Adrenal gland (tissue), 12 donors: ENCODE measurements around the gene SPRR1A. TPM values are rescaled to one million over a fixed set of nuclear protein-coding genes. Genes with fewer than 3 reads are reported as not detected.
"Not testable (repeated sequence)": the region's sequence is repeated elsewhere in the genome, so short reads cannot be mapped to it uniquely, and the experiment has no call there.

Source experiments
- DNase-seq, 7 donors: peaks; one replicate each; pipeline ENCODE4 v3.0.0-alpha.2; 2019 to 2020
- H3K27ac ChIP-seq, 5 donors: fragments of 200-600 bp; sonication (generic) in 4 of 5; 1 replicate in 3 of 5; 2 replicates in 2 of 5; pipeline versions ENCODE4 v1.5.1 to v1.8.0; 2016 to 2020; ENCODE audit warnings: mild to moderate bottlenecking in 1 of 5
- H3K27me3 ChIP-seq: fragments of 200-600 bp; 2 replicates; pipeline ENCODE4 v1.8.0; 2021
- H3K36me3 ChIP-seq, 2 donors: fragments of 200-600 bp; replicated peaks in 1 of 2; 1 replicate in 1 of 2; 2 replicates in 1 of 2; pipeline versions ENCODE4 v1.5.1 to v1.8.0; 2018 to 2022
- H3K4me1 ChIP-seq, 2 donors: fragments of 200-600 bp; replicated peaks in 1 of 2; 1 replicate in 1 of 2; 2 replicates in 1 of 2; pipeline versions ENCODE4 v1.5.1 to v1.8.0; 2018 to 2021
- H3K4me3 ChIP-seq, 4 donors: fragments of 200-600 bp; sonication (generic) in 3 of 4; one replicate each; pipeline ENCODE4 v1.5.1; 2016 to 2018
- H3K9me3 ChIP-seq, 3 donors: fragments of 200-600 bp; sonication (generic) in 1 of 3; replicated peaks in 1 of 3; 1 replicate in 2 of 3; 2 replicates in 1 of 3; pipeline versions ENCODE4 v1.5.1 to v1.8.0; 2016 to 2021
- POLR2A ChIP-seq, 2 donors: fragments of 450-650 bp; IDR thresholded peaks; one replicate each; pipeline ENCODE4 v1.6.1; 2017; ENCODE audit warnings: antibody characterized with exemption in 2 of 2, mild to moderate bottlenecking in 2 of 2, moderate library complexity in 1 of 2
- WGBS, 4 donors: extraction: QIAGEN DNeasy Blood & Tissue Kit in 2 of 4; methylation state at CpG; one replicate each; pipeline versions ENCODE4 v1.1.5 to v1.1.7; 2013 to 2017; 5-methylcytosine and 5-hydroxymethylcytosine counted together
- intact Hi-C, 2 donors: fragments of 100-400 bp; cut with DNase I; formaldehyde crosslinking; loops; one replicate each; pipeline versions ENCODE4 v1.14.1 to v1.15.0; 2022 to 2023
- polyA plus RNA-seq, 3 donors: library from polyadenylated mRNA; stranded (reverse); fragments of 200-250 nt in 2 of 3; fragments of 350-450 nt in 1 of 3; fragmentation: Illumina TruSeq in 1 of 3; extraction: RNeasy Lipid Tissue Mini Kit (QIAGEN cat#74804) in 1 of 3; gene quantifications; one replicate each; pipeline ENCODE4 v1.2.3, GENCODE V29; 2013 to 2014
- total RNA-seq, 9 donors: library from RNA; depleted of rRNA in 4 of 9; stranded (reverse); fragments of >200 nt in 4 of 9; fragments of 120-200 nt in 1 of 9; fragmentation: NEBNext Ultra II Directional in 1 of 9; extraction: Animal tissue kit (Norgen Biotek cat#: 25700) in 1 of 9; gene quantifications; one replicate each; pipeline versions ENCODE4 v1.1.0 to v1.2.4, GENCODE V29; 2013 to 2023
- TF ChIP-seq, protein P1 (sequence below), 6 experiments: fragments of 450-650 bp in 4 of 6; fragments of 200-600 bp in 2 of 6; sonication (generic) in 1 of 6; IDR thresholded peaks; 1 replicate in 5 of 6; 2 replicates in 1 of 6; pipeline versions ENCODE4 v1.5.1 to v1.8.0; 2016 to 2021; ENCODE audit warnings: antibody characterized with exemption in 6 of 6, mild to moderate bottlenecking in 2 of 6, moderate library complexity in 1 of 6
- donor health status: healthy with polysubstance abuse.
- donor health status: Bipolar disorder and iron deficiency.
- donor health status: DM: yes; HTN: yes; CAD: no.
- donor health status: DM: no; HTN: no; CAD: no.
- donor health status: DM: no; HTN: no; CAD: no.
- donor health status: DM: yes; HTN: yes; CAD: no.

SPRR1A gene
- total and polyA plus RNA-seq, 12 donors, result not detected

DNA sequence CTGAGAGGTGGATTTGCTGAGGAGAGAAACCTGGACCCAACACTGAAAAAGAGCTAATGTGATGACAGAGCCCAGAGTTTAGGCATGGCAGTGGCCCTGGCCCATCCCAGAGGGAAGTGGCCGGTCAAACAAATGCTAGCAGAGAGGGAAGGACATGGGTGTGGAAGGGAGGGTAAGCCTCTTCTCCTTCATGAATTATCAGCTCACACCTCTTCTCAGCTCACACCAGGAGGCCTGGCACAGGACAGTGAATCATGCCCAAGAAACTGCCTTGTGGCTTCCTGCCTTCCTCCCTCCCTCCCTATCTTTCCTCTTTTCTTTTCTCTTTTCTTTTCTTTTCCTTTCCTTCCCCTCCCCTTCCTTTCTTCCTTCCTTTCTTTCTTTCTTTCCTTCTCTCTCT is 16.4 kb downstream of the SPRR1A start:
- H3K27me3 ChIP-seq, result no peaks in the 10 kb centered on the region
- H3K4me3 ChIP-seq, result no peak overlapping the region
- no peaks in the 10 kb centered on the region for H3K4me1 ChIP-seq
- WGBS, 4 donors, result 100% methylated on average over 1 of the region's 1 CpG
- no peak for DNase-seq
- TF ChIP-seq POLR2A (IDR thresholded peaks at IDR 0.05), result no peak
- TF ChIP-seq, protein P1, sequence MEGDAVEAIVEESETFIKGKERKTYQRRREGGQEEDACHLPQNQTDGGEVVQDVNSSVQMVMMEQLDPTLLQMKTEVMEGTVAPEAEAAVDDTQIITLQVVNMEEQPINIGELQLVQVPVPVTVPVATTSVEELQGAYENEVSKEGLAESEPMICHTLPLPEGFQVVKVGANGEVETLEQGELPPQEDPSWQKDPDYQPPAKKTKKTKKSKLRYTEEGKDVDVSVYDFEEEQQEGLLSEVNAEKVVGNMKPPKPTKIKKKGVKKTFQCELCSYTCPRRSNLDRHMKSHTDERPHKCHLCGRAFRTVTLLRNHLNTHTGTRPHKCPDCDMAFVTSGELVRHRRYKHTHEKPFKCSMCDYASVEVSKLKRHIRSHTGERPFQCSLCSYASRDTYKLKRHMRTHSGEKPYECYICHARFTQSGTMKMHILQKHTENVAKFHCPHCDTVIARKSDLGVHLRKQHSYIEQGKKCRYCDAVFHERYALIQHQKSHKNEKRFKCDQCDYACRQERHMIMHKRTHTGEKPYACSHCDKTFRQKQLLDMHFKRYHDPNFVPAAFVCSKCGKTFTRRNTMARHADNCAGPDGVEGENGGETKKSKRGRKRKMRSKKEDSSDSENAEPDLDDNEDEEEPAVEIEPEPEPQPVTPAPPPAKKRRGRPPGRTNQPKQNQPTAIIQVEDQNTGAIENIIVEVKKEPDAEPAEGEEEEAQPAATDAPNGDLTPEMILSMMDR (IDR thresholded peaks at IDR 0.05), result no peak
- no peaks in the 10 kb centered on the region for H3K36me3 ChIP-seq
- H3K9me3 ChIP-seq, result no peaks in the 10 kb centered on the region
- intact Hi-C loops, result no loop called here
- no peak overlapping the region for H3K27ac ChIP-seq

DNA sequence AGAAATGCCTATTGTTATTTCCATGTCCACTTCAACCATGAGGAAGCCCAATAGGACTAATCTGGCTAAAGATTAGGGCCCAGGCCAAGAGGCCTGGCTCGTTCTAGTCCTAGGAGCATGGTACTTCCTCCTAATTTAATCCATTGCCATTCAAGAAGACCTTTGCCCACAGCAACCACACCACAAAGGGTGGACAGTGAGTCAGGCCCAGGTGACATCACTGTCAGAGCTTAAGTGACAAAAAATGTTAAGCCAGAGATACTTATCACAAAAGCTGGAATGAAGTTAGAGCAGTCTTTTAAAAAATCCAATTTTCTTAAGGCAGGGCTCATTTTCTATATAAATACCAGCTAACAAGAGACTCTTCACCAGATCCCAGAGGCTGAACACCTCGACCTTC is 17.5 kb downstream of the SPRR1A start, which contains the start of gene SPRR3:
SPRR3 (plus strand) TSS at position 368 of the 400 bp plus-strand sequence. CDS start 1,272 bp downstream, outside the sequence.
- H3K27ac ChIP-seq, result no peak within 1 kb of the TSS
- no peak for DNase-seq
- H3K9me3 ChIP-seq, result no peaks in the 10 kb centered on the region
- no peaks in the 10 kb centered on the region for H3K4me1 ChIP-seq
- H3K27me3 ChIP-seq, result no peaks in the 10 kb centered on the region
- WGBS, 4 donors, result 72 to 94% (median 80%) methylated on average over 2 of the region's 2 CpGs
- no peaks in the 10 kb centered on the region for H3K36me3 ChIP-seq
- H3K4me3 ChIP-seq, result no peak within 1 kb of the TSS
- no peak for TF ChIP-seq POLR2A (IDR thresholded peaks at IDR 0.05)
- TF ChIP-seq, protein P1 (IDR thresholded peaks at IDR 0.05), result no peak
- intact Hi-C loops, result no loop called here

DNA sequence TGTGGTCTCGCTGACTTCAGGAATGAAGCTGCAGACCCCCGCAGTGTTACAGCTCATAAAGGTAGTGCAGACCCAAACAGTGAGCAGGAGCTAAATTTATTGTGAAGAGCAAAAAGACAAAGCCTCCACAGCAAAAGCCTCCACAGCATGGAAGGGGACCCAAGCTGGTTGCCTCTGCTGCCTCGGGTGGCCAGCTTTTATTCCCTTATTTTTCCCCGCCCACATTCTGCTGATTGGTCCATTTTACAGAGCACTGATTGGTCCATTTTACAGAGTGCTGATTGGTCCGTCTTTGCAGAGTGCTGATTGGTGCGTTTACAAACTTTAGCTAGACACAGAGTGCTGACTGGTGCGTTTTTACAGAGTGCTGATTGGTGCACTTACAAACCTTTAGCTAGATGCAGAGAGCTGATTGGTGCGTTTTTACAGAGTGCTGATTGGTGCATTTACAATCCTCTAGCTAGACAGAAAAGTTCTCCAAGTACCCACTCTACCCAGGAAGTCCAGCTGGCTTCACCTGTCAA is 27.4 kb downstream of the SPRR1A start:
- 80 to 87% (median 83%) methylated on average over 8 of the region's 8 CpGs for WGBS, 4 donors
- not testable (repeated sequence) for DNase-seq

DNA sequence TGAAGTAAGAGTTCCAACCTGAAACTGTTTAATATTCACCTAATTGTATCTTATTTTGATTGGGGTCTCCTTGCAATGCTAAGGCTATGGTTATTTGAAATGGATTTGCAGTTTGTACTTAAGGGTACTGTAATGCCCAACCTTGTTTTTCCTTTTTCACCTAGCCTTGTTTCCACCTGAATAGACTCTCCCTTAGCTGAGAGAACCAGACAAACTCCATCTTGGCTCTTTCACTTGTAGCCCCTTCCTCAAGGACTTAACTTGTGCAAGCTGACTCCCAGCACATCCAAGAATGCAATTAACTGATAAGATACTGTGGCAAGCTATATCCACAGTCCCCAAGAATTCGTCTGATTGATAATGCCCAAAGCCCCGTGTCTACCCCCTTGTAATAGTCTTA is 37.9 kb downstream of the SPRR1A start:
- H3K27me3 ChIP-seq, H3K9me3 ChIP-seq, intact Hi-C loops, DNase-seq, H3K36me3 ChIP-seq, H3K4me1 ChIP-seq, H3K4me3 ChIP-seq, H3K27ac ChIP-seq: not testable (repeated sequence)
- WGBS, 4 donors, result 39 to 50% (median 43%) methylated on average over 2 of the region's 2 CpGs

More for the DNA sequence above, 27.4 kb downstream of the SPRR1A start:
- H3K4me3 ChIP-seq, H3K4me1 ChIP-seq, intact Hi-C loops, H3K27me3 ChIP-seq, H3K9me3 ChIP-seq, H3K36me3 ChIP-seq, H3K27ac ChIP-seq: not testable (repeated sequence)

DNA sequence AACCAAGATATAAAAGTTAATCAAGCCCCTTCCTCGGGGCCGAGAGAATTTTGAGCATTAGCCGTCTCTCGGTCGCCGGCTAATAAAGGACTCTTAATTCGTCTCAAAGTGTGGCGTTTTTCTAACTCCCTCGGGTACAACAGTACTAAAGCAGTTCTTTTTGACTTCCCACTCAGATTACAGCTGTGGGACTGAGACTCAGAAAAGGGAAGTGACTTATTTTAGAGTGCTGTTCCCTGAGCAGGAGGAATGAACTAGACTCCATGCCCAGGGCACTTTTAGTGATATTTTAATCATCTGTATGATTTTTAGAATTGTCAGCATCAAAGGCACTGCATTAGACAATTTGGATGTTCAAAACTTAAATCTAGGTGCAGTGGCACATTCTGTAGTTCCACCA is 38.5 kb downstream of the SPRR1A start:
- intact Hi-C loops, H3K36me3 ChIP-seq, DNase-seq, H3K4me1 ChIP-seq, H3K27me3 ChIP-seq, H3K4me3 ChIP-seq, H3K27ac ChIP-seq, H3K9me3 ChIP-seq: not testable (repeated sequence)
- WGBS, 4 donors, result 64 to 73% (median 70%) methylated on average over 9 of the region's 9 CpGs

DNA sequence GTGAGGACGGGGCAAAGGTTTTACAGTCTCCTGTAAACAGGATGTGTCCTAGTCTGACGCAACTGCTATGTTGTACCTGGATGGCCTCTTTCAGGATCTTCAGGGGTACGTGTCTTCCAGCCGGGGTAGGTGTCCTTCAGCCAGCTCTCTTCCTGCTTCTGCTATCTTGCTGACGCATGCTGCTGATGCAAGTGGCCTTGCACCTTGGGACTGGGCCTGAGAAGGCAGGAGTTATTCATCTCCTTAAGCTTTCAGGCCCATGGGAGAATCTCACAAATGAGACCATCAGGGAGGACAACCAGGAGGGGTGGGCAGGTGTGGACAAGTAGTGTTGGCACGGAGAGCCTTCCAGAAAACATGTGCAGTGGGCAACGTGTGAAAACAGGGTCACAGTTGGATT is 39.2 kb downstream of the SPRR1A start:
- intact Hi-C loops, result no loop called here
- 62 to 77% (median 67%) methylated on average over 4 to 7 of the region's 7 CpGs for WGBS, 4 donors
- DNase-seq, result peak in 5 of 7 donors; percentile 26 to 56 (median 42)

More for the DNA sequence above, 39.2 kb downstream of the SPRR1A start:
- Histone ChIP-seq H3K36me3 (no peaks in the 10 kb centered on the region), H3K27me3 (no peaks in the 10 kb centered on the region), H3K4me1 (no peaks in the 10 kb centered on the region), H3K9me3 (no peaks in the 10 kb centered on the region), H3K27ac (no peak overlapping the region), H3K4me3 (no peak overlapping the region)
- no peak for TF ChIP-seq POLR2A (IDR thresholded peaks at IDR 0.05)
- TF ChIP-seq, protein P1 (IDR thresholded peaks at IDR 0.05), result no peak
